Hepatocyte (in vitro differentiated cells): ENCODE measurements around the gene NOSIP.

ENCODE experiments used
- EZH2 ChIP-seq: fragments of 200-600 bp; sonication (generic); IDR thresholded peaks from 2 replicates; pipeline ENCODE4 v1.6.1; 2016; ENCODE audit warnings: antibody characterized with exemption, mild to moderate bottlenecking, borderline replicate concordance
- TF ChIP-seq, protein P1 (sequence below): fragments of 200-600 bp; sonication (generic); IDR thresholded peaks from 2 replicates; pipeline ENCODE4 v1.5.1; 2016; ENCODE audit warnings: antibody characterized with exemption, mild to moderate bottlenecking; ENCODE audit not compliant: poor library complexity

DNA sequence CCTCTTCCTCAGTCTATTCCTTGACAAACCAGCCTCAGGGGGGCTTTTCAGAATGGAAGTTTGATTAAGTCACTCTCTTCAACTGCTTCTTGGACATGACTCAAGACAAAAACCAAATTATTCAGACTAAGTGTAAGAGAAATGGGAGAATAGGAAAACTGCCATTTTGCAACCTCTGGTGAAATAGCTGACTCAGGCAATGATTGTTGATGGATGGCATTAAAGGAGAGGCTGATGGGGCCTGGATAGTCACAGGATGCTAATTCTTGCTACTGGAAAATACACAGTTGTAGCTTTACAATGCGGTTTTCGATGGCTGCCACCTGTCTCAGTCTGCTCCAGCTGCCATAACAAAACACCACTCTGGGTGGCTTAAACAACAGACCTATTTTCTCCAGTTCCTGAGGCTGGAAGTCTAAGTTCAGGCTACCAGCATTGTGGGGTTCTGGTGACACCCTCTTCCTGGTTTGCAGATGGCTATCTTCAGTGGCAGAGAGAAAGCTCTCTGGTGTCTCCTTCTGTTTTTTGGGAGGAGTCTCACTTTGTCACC, 6.1 kb downstream of the NOSIP start:
- TF ChIP-seq, protein P1, sequence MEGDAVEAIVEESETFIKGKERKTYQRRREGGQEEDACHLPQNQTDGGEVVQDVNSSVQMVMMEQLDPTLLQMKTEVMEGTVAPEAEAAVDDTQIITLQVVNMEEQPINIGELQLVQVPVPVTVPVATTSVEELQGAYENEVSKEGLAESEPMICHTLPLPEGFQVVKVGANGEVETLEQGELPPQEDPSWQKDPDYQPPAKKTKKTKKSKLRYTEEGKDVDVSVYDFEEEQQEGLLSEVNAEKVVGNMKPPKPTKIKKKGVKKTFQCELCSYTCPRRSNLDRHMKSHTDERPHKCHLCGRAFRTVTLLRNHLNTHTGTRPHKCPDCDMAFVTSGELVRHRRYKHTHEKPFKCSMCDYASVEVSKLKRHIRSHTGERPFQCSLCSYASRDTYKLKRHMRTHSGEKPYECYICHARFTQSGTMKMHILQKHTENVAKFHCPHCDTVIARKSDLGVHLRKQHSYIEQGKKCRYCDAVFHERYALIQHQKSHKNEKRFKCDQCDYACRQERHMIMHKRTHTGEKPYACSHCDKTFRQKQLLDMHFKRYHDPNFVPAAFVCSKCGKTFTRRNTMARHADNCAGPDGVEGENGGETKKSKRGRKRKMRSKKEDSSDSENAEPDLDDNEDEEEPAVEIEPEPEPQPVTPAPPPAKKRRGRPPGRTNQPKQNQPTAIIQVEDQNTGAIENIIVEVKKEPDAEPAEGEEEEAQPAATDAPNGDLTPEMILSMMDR = no peak
- no peak for TF ChIP-seq EZH2
